ENCODE results near the gene PRR35.

PRR35 gene

GRCh38 chr16:564690-565418 lies 4.7 kb downstream of the PRR35 start:
- TF ChIP-seq POLR2AphosphoS5 (IDR thresholded peaks at IDR 0.05; ENCODE audit: low read depth, low read length) = no peak
- TF ChIP-seq TAF1 (IDR thresholded peaks at IDR 0.05; ENCODE audit: borderline replicate concordance, insufficient read depth, low read length) = no peak
- TF ChIP-seq FOXP2 (optimal IDR thresholded peaks at IDR 0.05; ENCODE audit: borderline replicate concordance, extremely low read depth, extremely low read length, insufficient read depth) = no peak
- TF ChIP-seq REST (IDR thresholded peaks at IDR 0.05; ENCODE audit: insufficient read depth in 1 of 2, low read depth in 2 of 2, low read length in 2 of 2) = no peak
- TF ChIP-seq SIN3A (IDR thresholded peaks at IDR 0.05; ENCODE audit: borderline replicate concordance, insufficient read depth, low read length) = no peak

- TF ChIP-seq POLR2AphosphoS5 (IDR thresholded peaks at IDR 0.05; ENCODE audit: low read depth, low read length) (no peak), FOXP2 (optimal IDR thresholded peaks at IDR 0.05; ENCODE audit: borderline replicate concordance, extremely low read depth, extremely low read length, insufficient read depth) (no peak), SIN3A (IDR thresholded peaks at IDR 0.05; ENCODE audit: borderline replicate concordance, insufficient read depth, low read length) (no peak), TAF1 (IDR thresholded peaks at IDR 0.05; ENCODE audit: borderline replicate concordance, insufficient read depth, low read length) (no peak), REST (IDR thresholded peaks at IDR 0.05; ENCODE audit: insufficient read depth in 1 of 2, low read depth in 2 of 2, low read length in 2 of 2) (no peak)
These were observed 5.5 kb downstream of the PRR35 start for GRCh38 chr16:565419-566330.

- no peak for TF ChIP-seq POLR2AphosphoS5 (IDR thresholded peaks at IDR 0.05; ENCODE audit: low read depth, low read length)
- TF ChIP-seq FOXP2 (optimal IDR thresholded peaks at IDR 0.05; ENCODE audit: borderline replicate concordance, extremely low read depth, extremely low read length, insufficient read depth) = peak; percentile 22
These were observed 6.5 kb downstream of the PRR35 start, which contains the start of gene NHLRC4 for GRCh38 chr16:566475-567372. TSS of gene NHLRC4 (plus strand) at chr16:567005. CDS start at chr16:568048, 1,043 bp downstream.

- TF ChIP-seq FOXP2 (optimal IDR thresholded peaks at IDR 0.05; ENCODE audit: borderline replicate concordance, extremely low read depth, extremely low read length, insufficient read depth) (no peak), REST (IDR thresholded peaks at IDR 0.05; ENCODE audit: insufficient read depth in 1 of 2, low read depth in 2 of 2, low read length in 2 of 2) (no peak), SIN3A (IDR thresholded peaks at IDR 0.05; ENCODE audit: borderline replicate concordance, insufficient read depth, low read length) (no peak), TAF1 (IDR thresholded peaks at IDR 0.05; ENCODE audit: borderline replicate concordance, insufficient read depth, low read length) (no peak), POLR2AphosphoS5 (IDR thresholded peaks at IDR 0.05; ENCODE audit: low read depth, low read length) (no peak)
These were observed 7.4 kb downstream of the PRR35 start for GRCh38 chr16:567373-568256.
